ENCODE data around the gene REPS2. TPM values are rescaled to one million over a fixed set of nuclear protein-coding genes. Genes with fewer than 3 reads are reported as not detected.

The REPS2 gene
- total RNA-seq: 1.8 TPM

DNA sequence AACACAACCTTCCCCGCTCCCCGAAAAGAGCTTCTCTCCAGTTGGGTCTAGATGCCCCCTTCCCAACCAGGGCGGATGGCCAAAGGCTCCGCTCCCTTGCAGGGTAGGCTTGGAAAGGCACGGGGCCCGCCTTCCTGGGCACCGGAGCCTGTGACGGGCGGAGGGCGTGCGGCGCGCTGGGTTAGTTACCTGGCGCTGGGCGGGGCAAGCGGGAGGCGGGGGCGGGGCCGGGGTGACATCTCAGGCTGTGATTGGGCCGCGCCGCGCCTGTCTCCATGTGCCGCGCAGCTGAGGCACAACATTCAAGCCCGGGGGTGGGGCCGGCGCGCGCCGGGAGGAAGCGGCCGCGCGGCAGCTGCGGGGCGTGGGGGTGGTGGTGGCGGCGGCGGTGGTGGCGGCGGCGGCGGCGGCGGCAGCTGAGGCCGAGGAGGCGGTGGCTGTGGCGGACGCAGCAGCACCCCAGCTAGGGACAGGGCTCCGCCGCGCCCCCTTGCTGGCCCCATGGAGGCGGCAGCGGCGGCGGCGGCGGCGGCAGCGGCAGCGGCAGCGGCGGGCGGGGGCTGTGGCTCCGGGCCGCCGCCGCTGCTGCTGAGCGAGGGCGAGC lies at the start of gene REPS2:
REPS2 (plus strand) TSS at position 298 of the 604 bp plus-strand sequence; CDS start at position 502, 204 bp downstream.
- Histone ChIP-seq H3K4me3 (ENCODE audit: low read length) (peak within 1 kb of the TSS; percentile 48), H3K9me3 (ENCODE audit: low read depth, low read length) (no peaks in the 10 kb centered on the region), H3K4me1 (ENCODE audit: insufficient read depth, low read length) (no peaks in the 10 kb centered on the region), H3K27me3 (ENCODE audit: insufficient read depth, low read length) (no peaks in the 10 kb centered on the region)

DNA sequence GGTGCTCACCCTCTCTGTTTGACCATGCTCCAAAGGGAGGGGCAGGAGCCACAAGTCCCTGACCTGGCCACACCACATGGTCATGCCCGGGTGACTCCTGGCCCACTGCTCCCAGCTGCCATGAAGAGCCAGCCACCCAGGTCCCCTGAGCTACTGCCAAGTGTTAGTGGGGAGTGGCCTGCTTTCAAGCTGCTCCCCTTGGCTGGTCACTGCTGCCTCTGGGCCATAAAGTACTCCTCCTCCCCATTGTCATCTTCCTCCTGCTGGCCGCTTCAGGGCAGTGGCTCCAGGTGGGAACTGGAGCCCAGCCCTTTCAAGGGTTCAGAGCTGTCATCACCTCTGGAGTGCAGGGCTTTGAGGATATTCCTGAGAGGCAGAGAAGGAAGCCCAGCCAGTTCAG lies 49.0 kb upstream of the REPS2 start:
- Histone ChIP-seq H3K9me3 (ENCODE audit: low read depth, low read length) (no peaks in the 10 kb centered on the region), H3K4me1 (ENCODE audit: insufficient read depth, low read length) (peaks cover 6% of the 10 kb centered on the region), H3K27me3 (ENCODE audit: insufficient read depth, low read length) (no peaks in the 10 kb centered on the region), H3K4me3 (ENCODE audit: low read length) (no peak overlapping the region)

DNA sequence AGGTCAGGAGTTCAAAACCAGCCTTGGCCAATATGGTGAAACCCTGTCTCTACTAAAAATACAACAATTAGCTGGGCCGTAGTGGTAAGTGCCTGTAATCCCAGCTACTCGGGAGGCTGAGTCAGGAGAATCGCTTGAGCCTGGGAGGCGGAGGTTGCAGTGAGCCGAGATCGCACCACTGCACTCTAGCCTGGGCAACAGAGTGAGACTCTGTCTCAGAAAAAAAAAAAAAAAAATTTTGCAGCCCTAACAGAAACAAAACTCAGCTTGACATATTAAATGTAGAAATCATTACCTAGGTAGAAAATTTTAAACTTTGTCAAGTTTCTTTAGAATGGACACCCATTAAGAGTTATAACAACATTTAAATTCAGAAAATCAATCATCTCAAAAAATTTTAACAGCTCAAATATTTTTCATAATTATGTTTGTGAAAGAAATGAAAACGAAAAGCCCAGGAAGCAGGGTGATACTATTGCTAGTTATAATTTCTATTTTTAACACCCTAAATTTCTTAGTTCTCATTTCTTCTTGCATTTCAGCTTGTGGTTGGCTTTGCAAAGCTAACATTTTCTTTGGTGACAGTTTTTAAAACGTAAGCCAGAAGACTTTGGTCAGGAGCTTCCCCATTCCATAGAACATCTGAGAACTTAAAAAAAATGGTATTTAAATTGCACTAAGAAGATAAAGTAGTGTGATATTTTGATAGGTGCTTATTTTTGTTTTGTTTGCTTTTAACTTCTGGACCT lies 43.0 kb upstream of the REPS2 start:
- no peaks in the 10 kb centered on the region for H3K27me3 ChIP-seq (ENCODE audit: insufficient read depth, low read length)
- no peaks in the 10 kb centered on the region for H3K9me3 ChIP-seq (ENCODE audit: low read depth, low read length)
- H3K4me3 ChIP-seq (ENCODE audit: low read length): no peak overlapping the region
- peaks cover 9% of the 10 kb centered on the region for H3K4me1 ChIP-seq (ENCODE audit: insufficient read depth, low read length)

DNA sequence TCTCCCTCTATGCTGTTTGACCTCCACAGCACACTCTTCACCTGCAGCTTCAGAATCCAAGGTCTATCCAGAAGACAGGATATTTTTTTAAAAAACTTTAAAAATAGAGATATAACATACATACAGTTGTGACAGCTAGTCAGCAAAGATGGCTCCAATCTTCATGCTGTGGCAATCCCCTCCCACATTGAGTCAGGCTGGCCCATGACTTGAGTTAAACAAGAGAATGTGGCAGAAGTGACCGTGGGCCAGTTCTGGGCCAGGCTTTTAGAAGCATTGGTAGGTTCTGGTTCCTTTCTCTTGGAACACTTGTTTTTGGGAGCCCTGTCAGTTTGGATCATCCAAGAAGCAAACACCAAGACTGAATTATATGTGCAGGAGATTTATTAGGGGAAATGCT lies 36.1 kb upstream of the REPS2 start:
- H3K9me3 ChIP-seq (ENCODE audit: low read depth, low read length): no peaks in the 10 kb centered on the region
- no peaks in the 10 kb centered on the region for H3K27me3 ChIP-seq (ENCODE audit: insufficient read depth, low read length)
- H3K4me3 ChIP-seq (ENCODE audit: low read length): no peak overlapping the region
- H3K4me1 ChIP-seq (ENCODE audit: insufficient read depth, low read length): peaks cover 32% of the 10 kb centered on the region

DNA sequence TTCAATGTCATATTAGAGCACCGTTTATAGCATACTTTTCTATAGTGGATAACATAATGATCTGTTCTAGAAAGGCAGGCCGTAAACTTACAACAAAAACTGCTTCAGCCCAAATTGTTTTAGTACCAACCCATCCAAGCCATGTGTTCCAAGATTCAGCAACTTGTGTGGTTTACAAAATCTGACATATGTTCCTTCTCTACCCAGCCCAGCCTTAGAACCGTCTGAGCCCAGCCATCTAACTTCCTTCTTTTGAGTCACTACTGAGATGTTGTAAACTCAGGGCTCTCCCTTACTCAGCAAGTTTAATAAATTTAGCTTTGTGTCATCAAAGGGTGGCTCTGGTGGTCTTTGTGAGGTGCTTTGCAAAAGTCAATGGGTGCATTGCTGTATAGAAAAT lies 32.4 kb upstream of the REPS2 start:
- H3K4me1 ChIP-seq (ENCODE audit: insufficient read depth, low read length): peaks cover 32% of the 10 kb centered on the region
- no peaks in the 10 kb centered on the region for H3K27me3 ChIP-seq (ENCODE audit: insufficient read depth, low read length)
- H3K9me3 ChIP-seq (ENCODE audit: low read depth, low read length): no peaks in the 10 kb centered on the region
- no peak overlapping the region for H3K4me3 ChIP-seq (ENCODE audit: low read length)

DNA sequence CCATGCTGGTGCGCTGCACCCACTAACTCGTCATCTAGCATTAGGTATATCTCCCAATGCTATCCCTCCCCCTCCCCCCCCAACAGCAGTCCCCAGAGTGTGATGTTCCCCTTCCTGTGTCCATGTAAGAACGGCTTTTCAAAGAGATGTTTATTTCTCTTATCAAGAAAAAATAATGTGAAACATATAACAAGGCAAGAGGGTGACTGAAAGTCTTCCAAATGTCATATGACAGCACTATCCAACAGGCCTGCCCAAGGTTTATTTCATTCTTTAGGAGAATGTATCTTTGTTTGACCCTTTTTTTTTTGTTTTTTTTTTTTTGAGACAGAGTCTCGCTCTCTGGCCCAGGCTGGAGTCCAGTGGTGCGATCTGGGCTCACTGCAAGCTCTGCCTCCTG lies 29.9 kb upstream of the REPS2 start:
- Histone ChIP-seq H3K27me3 (ENCODE audit: insufficient read depth, low read length) (no peaks in the 10 kb centered on the region), H3K9me3 (ENCODE audit: low read depth, low read length) (no peaks in the 10 kb centered on the region), H3K4me1 (ENCODE audit: insufficient read depth, low read length) (peaks cover 21% of the 10 kb centered on the region), H3K4me3 (ENCODE audit: low read length) (no peak overlapping the region)

DNA sequence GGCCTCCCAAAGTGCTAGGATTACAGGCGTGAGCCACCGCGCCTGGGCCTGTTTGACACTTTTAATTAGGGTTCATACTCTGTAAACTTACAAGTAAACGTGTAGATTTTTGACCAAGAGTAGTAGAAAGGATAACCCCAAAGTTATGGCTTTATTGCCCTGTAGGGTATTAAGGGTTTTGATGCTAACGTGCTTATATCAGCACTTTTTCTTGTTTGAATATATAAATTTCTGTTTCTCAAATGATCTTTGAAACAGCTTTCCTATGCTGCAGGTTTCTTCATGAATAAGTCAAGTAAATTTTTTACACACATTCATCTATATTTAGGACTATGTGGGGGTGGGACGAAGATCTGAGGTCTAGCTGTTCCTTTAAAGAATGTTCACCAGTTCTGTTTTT lies 29.3 kb upstream of the REPS2 start:
- H3K27me3 ChIP-seq (ENCODE audit: insufficient read depth, low read length): no peaks in the 10 kb centered on the region
- no peaks in the 10 kb centered on the region for H3K9me3 ChIP-seq (ENCODE audit: low read depth, low read length)
- no peak overlapping the region for H3K4me3 ChIP-seq (ENCODE audit: low read length)
- H3K4me1 ChIP-seq (ENCODE audit: insufficient read depth, low read length): peaks cover 15% of the 10 kb centered on the region

DNA sequence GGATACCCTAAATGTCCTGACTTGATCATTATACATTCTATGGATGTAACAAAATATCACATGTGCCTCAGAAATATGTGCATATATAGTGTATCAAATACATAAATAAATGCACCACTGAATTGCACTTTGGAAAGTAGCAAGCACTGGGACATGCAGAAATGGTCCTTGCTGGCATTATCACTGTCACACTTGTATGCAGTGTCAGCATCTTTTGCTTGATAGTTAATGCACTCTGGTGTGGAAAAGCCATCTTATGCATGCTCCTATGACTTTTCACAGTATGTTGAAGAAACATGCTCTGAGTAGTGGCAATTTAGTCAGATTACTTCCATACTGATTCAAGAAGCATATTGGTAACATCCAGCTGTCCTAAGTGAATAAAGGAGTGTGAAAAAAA lies 27.5 kb upstream of the REPS2 start:
- peaks cover 5% of the 10 kb centered on the region for H3K4me1 ChIP-seq (ENCODE audit: insufficient read depth, low read length)
- no peaks in the 10 kb centered on the region for H3K27me3 ChIP-seq (ENCODE audit: insufficient read depth, low read length)
- no peaks in the 10 kb centered on the region for H3K9me3 ChIP-seq (ENCODE audit: low read depth, low read length)

DNA sequence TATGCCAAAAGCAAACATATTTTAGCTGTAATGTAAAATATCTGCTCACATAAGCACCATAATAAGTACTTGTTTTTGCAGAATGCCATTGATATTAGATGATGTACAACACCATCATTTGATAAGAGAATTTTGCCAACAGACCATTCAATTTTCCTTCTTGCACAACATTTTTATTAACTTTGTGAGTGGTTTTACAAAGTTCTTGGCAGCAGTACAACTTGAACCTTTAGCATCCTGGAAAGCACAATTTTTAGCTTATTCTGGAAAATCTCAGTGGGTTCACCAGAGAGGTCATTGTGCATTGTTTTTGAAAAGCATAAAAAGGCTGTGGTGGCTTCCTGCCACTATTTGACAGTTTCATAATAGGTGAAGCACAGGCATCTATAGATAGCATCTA lies 26.4 kb upstream of the REPS2 start:
- Histone ChIP-seq H3K4me1 (ENCODE audit: insufficient read depth, low read length) (no peaks in the 10 kb centered on the region), H3K27me3 (ENCODE audit: insufficient read depth, low read length) (no peaks in the 10 kb centered on the region), H3K4me3 (ENCODE audit: low read length) (no peak overlapping the region), H3K9me3 (ENCODE audit: low read depth, low read length) (no peaks in the 10 kb centered on the region)

More for the DNA sequence above, 27.5 kb upstream of the REPS2 start:
- H3K4me3 ChIP-seq (ENCODE audit: low read length): no peak overlapping the region

DNA sequence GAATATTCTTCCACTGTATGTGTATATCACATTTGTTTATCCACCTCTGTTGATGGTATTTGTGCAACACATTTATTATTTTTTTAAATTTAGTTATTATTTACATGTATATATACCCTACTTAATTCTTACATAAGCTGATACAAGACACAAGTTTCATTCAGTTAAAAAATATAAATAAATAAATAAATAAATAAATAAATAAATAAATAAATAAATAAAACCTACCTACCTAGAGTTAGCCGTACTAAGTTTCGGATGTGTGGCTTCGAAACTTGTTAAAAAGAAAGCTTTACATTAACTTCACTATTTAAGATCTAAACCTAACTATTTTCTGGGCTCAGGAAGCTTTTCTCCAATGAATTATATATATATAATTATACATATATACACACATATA lies 23.3 kb upstream of the REPS2 start:
- H3K9me3 ChIP-seq (ENCODE audit: low read depth, low read length): no peaks in the 10 kb centered on the region
- H3K4me3 ChIP-seq (ENCODE audit: low read length): no peak overlapping the region
- H3K27me3 ChIP-seq (ENCODE audit: insufficient read depth, low read length): no peaks in the 10 kb centered on the region

DNA sequence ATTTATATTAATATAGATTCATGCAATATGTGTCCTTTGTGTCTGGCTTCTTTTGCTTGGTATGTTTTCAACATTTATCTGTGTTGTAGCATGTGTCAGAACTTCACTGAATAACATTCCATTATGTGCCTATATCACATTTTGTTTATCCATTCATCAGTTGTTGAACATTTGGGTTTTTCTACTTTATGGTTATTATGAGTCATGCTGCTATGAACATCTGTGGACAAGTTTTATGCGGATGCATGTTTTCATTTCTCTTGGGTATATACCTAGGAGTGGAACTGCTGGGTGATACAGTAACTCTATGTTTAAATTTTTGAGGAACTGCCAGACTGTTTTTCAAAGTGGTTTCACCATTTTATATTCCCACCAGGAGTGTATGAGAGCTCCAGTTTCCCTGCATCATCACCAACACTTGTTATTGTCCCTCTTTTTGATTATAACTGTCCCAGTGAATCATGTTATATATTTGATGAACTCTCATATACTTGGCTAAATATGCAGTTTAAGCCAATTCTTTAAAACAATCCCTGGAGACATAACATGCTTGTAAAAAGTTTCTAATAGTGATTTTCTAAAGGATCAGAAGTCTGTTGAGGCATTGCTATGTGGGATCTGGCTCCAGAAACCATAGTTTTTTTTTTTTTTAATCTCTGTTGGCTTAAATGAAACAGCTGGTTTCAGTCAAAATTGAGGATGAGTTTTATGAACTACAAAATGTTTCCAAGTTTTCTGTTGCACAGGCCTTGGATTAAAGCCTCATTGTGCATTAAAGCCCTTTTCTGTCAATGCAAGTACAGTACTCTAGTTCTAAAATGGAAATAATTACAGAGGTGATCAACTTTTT lies 21.6 kb upstream of the REPS2 start:
- no peaks in the 10 kb centered on the region for H3K4me1 ChIP-seq (ENCODE audit: insufficient read depth, low read length)
- H3K4me3 ChIP-seq (ENCODE audit: low read length): no peak overlapping the region
- H3K27me3 ChIP-seq (ENCODE audit: insufficient read depth, low read length): no peaks in the 10 kb centered on the region
- H3K9me3 ChIP-seq (ENCODE audit: low read depth, low read length): no peaks in the 10 kb centered on the region

More for the DNA sequence above, 23.3 kb upstream of the REPS2 start:
- H3K4me1 ChIP-seq (ENCODE audit: insufficient read depth, low read length): no peaks in the 10 kb centered on the region

DNA sequence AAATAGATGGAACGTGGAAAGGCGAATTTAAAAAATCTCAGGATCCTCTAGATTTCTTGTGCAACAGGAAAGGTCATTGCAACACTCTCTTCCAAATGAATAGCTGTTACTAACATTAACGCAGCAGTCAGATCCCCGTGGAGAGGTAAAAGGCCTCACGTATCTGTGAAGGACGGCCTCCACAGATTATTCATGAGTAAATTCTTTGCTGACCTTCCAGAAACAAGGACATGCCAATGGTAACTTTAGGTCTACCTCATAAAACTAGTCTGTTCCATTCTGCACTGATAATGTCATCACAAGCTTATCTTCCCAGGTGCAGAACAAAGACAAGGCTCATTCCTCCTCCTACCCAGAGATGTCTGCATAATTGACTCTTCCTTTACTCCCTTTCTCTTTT lies 16.1 kb upstream of the REPS2 start:
- Histone ChIP-seq H3K9me3 (ENCODE audit: low read depth, low read length) (no peaks in the 10 kb centered on the region), H3K27me3 (ENCODE audit: insufficient read depth, low read length) (no peaks in the 10 kb centered on the region), H3K4me3 (ENCODE audit: low read length) (no peak overlapping the region), H3K4me1 (ENCODE audit: insufficient read depth, low read length) (peaks cover 5% of the 10 kb centered on the region)

DNA sequence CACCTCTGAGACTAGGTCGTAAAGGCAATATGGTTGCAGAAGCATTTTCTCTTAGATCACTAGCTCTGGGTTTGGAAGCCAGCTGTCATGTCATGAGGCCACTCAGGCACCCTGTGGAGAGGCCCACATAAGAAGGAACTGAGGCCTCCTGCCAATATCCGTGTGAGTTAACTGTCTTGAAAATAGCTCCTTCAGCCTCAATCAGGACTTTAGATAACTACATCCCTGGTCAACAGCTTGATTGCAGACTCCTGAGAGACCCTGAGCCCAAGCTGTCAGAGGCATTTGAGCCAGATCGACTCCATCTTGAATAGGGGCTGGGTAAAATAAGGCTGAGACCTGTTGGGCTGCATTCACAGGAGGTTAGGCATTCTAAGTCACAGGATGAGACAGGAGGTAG lies 15.1 kb upstream of the REPS2 start:
- Histone ChIP-seq H3K9me3 (ENCODE audit: low read depth, low read length) (no peaks in the 10 kb centered on the region), H3K4me1 (ENCODE audit: insufficient read depth, low read length) (peaks cover 5% of the 10 kb centered on the region), H3K27me3 (ENCODE audit: insufficient read depth, low read length) (no peaks in the 10 kb centered on the region), H3K4me3 (ENCODE audit: low read length) (no peak overlapping the region)

DNA sequence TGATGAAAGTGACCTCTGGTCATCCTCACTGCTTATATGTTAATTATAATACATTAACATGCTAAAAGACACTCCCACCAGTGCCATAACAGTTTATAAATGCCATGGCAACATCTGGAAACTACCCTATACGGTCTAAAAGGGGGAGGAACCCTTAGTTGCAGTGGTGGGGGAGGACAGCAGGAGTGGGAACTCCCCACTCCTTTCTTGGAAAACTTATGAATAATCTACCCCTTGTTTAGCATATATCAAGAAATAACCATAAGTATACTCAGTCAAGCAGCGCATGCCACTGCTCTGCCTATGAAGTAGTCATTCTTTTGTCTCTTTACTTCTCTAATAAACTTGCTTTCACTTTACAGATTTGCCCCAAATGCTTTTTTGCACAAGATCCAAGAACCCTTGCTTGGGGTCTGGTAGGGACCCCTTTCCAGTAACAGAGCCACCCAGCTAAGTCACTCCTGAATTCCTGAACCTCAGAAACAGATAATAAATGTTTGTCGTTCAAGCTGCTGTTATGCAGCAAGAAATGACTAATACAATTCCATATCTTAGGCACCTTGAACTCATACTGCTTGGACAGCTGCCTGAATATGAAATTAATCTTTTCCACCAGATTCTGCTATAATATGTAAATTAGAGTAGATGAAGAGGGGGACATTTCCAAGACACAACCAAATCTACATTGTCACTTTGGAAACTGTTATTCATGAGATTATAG lies 14.4 kb upstream of the REPS2 start:
- Histone ChIP-seq H3K4me3 (ENCODE audit: low read length) (no peak overlapping the region), H3K9me3 (ENCODE audit: low read depth, low read length) (no peaks in the 10 kb centered on the region), H3K27me3 (ENCODE audit: insufficient read depth, low read length) (no peaks in the 10 kb centered on the region), H3K4me1 (ENCODE audit: insufficient read depth, low read length) (peaks cover 5% of the 10 kb centered on the region)

DNA sequence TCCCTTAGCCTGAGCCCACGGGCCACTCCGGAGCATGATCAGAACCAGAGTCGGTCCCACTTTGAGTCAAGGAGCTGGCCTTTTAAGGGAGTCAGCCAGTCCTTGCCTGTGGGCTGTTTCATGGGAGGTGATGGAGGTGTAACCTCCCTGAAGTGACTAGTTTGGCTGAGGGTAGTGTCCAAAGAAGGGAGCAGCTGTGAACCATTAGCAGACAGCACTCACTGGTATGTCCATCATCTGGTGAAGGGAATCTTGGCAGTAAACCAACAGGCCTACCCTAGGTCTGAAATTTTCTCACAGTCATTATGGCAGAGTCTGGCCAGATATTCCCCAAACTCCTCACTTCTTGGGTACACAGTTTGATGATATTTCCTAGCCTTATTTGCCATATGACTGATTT lies 12.3 kb upstream of the REPS2 start:
- Histone ChIP-seq H3K4me3 (ENCODE audit: low read length) (no peak overlapping the region), H3K27me3 (ENCODE audit: insufficient read depth, low read length) (no peaks in the 10 kb centered on the region), H3K4me1 (ENCODE audit: insufficient read depth, low read length) (peaks cover 5% of the 10 kb centered on the region), H3K9me3 (ENCODE audit: low read depth, low read length) (no peaks in the 10 kb centered on the region)

All from mononuclear cell (primary cell).